HG03460 (cell line): ENCODE measurements around the gene KCTD11.
"Not testable (repeated sequence)": the region's sequence is repeated elsewhere in the genome, so short reads cannot be mapped to it uniquely, and the experiment has no call there.

Source experiments
- ATAC-seq: cut with Tn5 transposase; IDR thresholded peaks from one replicate; pipeline ENCODE4 v1.9.1; 2021; ENCODE audit not compliant: unreplicated experiment

Gene KCTD11

DNA sequence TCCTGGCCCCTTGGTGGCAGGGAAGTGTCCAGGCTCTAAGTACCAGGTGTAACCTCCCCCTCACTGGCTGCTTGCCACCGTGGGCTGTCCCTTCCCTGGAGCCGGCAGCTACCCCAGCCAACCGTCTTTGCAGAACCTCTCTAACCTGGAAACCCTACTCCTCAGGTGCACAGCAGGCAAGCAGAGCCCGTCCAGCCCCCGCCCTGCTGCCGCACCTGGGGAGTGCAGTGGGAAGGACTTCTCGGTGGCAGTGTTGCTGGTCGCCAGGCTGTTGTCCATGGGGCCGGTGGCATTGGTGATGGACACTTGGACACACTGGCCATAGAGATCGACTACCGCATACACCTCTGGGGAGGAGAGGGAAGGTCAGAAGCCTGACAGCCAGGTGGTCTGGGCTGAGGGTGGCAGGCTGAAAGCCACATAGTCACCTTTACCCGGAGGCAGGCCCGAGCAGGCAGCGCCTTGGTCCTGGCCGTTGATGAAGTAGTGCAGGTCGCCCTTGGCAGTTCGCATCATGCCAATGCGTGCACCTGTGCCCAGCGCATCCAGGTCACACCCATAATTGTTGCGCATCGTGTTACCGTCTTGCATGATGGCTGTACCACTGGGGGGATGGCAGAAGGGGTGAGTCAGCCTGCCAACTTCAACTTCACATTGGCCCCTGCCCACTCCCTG lies 29.3 kb upstream of the KCTD11 start:
- no peak for ATAC-seq

DNA sequence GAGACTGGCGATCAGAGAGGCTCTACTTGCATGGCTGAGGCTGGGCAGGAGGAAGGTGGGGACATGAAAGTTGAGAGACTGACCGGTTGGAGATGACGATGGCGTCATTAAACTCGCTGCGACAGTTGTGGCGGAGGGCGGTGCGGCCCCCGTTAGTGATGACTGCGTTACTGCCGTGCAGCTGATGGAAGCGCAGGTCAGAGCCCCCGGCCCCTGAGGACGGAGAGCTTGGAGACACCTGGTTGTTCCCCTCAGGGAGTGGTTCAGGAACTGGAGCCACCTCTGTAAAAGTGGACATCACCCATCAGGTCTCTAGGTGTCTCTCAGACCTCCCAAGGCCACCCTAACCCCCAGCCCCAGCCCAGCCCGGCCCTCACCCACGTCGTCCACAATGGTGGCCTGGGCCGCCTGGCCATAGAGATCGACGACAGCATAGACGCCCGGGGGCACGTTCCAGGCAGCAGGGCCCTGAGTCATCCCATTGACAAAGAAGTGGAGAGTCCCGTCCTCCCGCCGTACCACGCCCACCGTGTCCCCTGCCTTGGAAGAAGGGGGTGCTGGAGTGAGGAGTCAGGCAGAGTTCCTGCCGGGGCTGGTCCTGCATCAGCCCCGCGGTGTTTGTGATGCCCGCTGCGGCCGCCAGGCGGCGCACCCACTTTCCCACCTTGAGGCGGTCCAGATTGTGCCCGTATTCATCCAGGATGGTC lies 28.1 kb upstream of the KCTD11 start:
- no peak for ATAC-seq

DNA sequence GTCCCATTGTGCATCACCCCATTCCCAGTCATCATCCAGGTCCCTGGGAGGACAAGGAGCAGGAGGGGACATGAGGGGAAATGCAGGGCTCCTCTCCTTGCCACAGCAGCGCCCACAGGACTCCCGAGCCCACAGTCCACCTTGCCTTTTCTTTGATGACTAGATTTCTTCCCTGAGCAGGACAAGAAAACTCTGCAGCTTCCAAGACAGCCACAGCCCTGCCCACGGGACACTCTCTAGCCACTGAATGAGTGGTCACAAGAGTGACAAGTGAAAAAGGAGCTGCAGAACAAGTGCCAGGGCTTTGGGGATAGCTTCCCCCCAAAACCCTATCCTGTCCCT lies 27.6 kb upstream of the KCTD11 start:
- no peak for ATAC-seq

DNA sequence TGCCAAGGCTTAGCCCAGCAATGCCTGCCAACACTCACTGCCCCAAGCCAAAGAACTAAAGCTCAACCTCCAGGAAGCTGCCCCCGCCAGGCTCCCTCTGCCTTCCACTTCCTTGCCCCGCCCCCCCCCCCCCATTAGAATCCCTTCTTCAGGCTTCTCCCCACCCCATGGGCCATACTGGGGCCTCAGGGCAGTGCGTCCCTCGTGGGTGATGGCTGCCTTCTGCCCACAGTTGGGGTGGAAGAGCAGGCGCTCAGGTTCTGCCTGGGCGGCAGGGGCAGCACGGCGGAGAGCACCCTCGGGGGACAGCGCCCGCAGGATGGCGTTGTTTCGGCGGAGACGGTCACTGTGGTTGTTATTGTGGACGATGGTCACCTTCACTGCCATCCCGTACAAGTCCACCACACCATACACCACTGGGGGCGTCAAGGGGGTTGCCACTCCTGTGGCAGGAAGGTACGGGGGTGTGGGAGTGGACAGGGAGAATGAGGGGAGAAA lies 26.9 kb upstream of the KCTD11 start:
- ATAC-seq: no peak

DNA sequence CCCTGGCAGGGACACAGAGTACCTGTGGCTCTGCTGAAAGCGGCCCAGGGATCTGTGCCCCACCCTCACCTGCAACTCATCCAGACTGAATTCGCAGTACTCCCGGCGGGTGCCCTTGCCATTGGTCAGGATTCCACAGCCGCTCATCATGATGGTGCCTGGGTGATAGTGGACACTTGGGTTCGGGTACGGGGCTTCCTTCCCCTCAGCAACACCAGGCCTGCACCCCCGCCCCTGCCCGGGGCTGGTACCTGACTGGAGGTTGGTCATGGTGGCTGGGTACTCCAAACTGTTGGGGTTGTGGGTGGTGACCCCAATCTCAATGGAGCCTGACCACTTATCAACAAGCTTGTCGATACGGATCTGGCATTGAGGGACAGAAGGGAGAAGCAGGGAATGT lies 25.8 kb upstream of the KCTD11 start:
- no peak for ATAC-seq

DNA sequence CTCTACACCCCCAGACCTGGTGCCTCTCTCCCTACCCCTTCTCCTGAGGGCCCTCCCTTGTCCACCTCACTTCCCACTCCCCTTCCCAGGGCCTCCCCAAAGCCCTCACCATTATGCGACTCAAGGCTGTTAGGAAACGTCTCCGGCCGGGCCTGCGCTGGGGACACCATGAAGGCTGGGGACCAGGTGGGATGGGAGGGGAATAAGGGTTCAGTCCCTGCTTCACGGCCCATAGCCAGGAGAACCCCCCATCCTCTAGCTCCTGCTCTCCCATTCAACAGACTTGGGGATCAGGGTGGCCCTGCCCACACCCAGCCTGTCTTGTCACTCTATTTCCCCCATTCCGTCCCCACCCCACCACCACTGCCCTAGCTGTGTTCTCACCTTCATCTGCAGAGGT lies 24.9 kb upstream of the KCTD11 start:
- no peak for ATAC-seq

DNA sequence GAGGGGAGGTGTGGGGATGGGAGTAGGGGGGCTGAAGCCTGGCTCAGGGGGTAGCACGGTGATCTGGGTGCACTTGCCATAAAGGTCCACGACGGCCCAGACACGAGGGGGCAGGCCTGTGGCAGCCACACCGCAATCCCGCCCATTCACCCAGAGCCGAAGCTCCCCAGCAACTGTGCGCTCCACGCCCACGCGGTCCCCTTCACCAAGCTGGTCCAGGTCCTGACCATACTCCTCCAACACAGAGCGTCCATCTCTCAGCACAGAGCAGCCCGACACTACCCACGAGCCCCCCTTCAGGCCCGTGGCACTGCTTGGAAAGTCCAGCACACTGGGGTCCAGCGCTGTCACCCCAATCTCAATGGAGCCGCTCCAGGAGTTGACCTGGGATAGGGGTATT lies 24.5 kb upstream of the KCTD11 start:
- ATAC-seq: no peak

DNA sequence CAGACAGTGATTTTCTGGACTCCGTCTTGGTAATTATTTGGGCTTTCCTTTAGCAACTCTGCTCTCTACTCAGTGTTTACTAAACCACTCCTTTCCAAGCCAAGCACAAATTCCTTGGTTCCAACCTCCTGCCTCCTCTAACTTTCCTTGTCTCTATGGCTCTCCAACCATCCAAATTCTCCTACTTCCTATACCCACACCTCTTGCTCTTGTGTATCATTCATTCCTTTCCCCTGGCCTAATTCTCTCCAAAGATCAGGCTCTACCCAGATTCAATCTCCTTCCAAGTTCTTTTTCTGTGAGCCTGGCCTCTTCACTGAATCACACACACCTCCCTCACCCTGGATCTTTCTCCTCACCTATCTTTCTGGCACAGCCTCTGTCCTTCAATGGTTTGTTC lies 24.0 kb upstream of the KCTD11 start:
- ATAC-seq: no peak

DNA sequence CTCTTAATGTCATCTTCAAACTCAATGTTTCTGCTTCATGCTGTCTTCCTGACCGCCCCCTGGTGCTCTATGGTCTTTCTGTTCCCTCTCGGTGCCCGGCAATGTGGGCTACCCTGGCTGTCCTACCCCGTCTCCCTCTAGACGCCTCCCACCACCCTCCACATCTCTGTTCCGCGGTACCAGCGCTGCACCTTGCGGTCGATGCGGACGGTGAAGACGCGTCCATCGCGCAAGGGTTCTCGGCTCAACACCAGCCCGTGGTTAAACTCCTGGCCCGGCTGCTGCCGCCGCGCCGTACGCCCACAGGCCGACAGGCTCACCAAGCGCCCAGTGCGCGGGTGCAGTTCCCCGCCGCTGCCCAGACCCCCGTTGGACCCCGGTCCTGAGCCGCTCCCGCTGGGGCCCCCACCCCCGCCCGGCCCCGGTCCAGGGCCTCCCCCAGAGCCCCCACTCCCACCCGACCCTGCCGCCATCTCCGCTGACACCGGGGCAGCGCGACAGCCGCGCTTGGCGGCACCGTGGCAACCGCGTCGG lies 23.1 kb upstream of the KCTD11 start, which contains the start of gene NEURL4:
Gene NEURL4 (minus strand): TSS at position 496 of the 534 bp plus-strand sequence. CDS start 23 bp downstream, at position 473.
- ATAC-seq: peak; percentile 11

DNA sequence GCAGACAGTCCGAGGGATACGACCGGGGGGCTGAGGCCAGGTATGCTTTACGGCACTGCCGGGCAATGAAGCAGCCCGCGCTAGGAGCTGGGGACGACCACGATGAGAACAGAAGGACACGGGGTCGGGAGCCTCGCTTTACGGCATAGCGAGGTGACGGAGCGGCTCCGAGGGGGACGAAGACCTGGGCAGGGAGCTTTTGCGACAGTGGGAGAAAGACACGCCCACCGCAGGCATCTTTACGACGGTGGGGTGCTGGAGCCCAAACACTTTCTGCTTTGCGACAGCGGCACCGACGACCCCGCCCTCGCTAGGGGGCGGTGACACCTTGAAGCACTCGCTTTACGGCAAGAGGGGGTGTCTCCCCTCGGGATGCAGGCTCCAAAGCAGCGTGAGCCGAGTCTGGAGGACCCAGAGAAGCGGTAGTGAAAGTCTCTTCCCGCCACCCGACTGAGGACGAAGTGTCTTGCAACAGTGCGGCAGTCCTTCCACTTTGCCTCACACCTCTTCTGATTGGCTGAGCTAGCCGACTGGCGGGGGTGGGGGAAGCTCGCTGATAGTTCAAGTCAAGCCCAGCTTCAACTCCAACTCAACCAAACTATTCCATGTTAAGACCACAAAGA lies 22.5 kb upstream of the KCTD11 start:
- peak; percentile 55 for ATAC-seq

DNA sequence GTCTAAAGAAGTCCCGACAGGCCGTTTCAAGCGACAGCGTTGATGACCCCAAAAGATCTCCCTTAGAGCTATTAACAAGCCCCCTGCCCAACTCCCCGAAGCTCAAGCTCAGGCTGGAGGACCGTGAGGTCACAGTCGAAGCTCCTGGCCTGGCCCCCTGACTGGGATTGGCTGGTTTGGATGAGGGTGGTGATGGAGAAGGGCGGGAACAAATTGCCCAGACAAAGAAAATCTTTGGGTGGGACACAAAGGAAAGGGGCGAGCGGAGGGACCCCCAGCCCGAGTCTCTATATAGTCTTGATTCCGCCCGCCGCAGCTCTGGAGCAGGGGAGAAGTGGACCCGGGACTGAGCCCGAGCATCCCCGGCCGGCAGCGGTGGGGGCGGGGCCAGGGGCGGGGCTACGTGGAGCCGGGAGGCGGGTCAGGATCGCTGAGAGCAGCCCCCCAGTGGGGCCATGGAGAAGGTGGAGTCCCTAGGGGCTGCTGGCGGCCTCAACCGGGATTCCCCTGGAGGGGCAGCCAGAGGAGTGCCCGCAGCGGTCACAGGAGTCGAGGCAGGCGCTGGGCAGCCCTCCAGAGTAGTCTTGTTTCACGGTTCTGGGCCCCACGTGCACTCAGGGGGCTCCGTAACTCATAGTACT lies 21.8 kb upstream of the KCTD11 start:
- peak; percentile 37 for ATAC-seq

DNA sequence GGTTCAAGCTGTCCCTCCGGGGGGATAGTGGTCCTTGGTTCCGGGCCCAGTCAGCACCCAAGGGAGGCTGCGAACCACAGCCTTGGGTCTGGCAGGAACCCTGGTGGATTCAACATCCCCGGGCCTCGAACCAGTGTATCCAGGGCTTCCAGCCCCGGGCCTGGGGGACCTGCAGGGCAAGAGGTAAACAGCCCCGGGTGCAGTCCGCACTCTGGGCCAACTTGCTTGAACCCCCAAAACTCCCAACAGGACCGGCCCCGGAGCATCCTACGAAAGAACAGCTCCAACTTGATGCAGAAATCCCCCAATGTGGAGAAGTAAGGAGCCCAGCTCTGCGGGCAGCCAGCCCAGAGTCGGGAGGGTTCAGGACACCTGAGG lies 21.3 kb upstream of the KCTD11 start:
- no peak for ATAC-seq

DNA sequence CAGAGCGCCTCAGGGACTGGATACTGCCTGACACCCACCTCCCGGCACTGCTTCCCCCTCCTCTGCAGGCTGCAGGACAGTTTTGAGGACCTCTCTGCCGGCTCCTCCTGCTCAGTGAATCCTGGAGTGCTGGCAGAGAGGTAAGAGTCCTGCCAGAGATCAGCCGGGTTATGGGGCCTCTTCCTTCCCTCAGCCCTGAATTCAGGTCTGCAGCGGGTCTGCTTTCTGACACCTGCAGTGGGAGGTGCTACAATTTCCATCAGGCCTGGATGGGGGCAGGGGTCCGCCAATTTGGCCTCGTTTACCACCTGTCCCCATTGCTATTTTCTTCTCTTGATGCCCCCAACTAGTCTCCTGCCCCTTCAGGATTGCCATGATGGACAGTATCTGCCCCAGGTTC lies 19.9 kb upstream of the KCTD11 start:
- no peak for ATAC-seq

DNA sequence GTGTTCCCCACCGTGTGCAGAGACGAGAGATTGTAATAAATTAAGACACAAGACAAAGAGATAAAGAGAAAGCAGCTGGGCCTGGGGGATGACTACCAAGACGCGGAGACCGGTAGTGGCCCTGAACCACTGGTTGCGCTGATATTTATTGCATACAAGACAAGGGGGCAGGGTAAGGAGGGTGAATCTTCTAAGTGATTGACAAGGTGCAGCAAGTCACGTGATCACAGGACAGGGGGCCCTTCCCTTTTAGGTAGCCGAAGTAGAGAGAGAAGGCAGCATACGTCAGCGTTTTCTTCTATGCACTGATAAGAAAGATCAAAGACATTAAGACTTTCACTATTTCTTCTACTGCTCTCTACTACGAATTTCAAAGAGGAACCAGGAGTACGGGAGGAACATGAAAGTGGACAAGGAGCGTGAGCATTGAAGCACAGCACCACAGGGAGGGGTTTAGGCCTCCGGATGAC lies 19.3 kb upstream of the KCTD11 start:
- ATAC-seq: not testable (repeated sequence)

DNA sequence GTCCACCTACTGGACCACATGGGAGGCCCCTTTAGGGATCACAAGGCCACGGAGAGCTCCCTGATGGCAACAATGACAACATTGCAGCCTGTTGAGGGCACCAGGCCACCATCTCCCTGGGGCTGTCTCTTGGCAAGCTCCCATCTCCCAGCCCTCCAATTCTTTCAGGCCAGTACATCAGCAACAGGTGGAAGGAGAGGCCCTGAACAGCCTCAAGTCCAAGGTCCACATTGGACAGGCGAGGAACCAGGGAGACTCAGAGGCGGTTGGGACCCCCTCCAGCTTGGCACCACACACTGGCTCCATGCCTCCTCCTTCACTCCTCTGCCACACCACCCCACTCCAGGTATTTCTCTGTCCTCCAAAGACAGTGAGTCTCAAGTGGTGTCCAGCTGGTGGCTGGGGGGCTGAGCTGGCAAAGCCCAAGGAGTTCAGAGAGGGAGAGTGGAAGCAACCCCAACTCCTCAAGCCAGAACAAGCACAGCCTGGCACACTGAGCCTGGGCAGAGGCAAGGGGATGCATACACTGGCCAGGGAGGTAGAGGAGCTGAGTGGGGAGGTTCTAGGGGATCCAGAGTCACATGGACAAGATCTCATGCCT lies 16.9 kb upstream of the KCTD11 start:
- no peak for ATAC-seq

DNA sequence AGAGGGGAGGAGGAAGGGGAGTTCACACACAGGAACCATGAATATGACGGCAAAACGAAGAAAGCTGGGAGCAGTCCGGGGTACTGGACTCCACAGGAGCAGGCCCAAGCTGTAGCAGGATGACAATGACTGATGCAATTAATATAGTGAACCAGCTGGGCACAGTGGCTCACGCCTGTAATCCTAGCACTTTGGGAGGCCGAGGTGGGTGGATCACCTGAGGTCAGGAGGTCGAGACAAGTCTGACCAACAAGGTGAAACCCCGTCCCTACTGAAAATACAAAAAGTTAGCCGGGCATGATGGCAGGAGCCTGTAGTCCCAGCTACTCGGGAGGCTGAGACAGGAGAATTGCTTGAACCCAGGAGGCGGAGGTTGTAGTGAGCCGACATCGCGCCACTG lies 16.2 kb upstream of the KCTD11 start:
- not testable (repeated sequence) for ATAC-seq

DNA sequence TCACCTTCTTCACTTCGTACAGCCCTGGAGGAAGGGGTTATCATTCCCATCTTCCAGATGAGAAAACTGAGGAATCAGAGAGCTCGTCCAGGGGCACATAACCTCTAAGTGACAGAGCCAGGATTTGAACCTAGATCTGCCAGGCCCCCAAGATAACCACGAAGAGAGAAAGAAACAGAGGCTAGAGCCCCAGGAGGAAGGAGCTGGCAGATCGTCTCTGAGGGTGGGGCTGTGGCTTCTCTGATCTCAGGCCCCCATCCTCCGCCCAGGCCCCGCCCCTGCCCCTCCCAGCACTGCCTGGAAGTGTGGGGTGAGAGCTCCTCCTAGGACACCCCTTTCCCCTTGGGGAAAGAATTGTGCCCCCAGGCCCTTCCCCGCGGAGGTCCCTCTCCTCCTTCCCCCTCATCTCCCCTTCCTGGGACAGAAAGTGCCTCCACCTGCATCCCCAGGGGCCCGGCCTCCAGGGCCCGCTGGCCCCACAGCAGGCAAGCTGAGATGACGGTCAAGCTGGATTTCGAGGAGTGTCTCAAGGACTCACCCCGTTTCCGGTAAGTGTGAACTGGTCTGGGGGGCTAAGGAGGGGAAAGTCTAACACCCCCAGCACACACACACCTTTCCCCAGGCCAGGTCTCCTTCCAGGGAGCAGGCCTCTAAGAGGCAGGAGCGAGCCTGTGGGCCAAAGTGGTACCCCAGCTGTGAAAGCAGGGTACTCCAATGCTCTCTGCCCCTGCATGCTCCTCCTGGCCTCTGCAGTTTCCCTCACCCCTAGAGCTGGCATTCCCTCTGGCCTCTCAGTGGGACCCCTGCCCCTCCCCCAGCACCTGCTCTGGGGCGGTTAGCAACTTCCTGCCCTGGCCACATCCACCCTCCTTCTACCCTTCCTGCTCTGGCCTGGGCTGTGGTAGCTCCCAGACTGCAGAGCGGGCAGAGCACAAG lies 15.5 kb upstream of the KCTD11 start, which contains the start of gene ACAP1:
Gene ACAP1 (plus strand): TSS at position 290 of the 936 bp plus-strand sequence. CDS start 206 bp downstream, at position 496.
- peak; percentile 71 for ATAC-seq

DNA sequence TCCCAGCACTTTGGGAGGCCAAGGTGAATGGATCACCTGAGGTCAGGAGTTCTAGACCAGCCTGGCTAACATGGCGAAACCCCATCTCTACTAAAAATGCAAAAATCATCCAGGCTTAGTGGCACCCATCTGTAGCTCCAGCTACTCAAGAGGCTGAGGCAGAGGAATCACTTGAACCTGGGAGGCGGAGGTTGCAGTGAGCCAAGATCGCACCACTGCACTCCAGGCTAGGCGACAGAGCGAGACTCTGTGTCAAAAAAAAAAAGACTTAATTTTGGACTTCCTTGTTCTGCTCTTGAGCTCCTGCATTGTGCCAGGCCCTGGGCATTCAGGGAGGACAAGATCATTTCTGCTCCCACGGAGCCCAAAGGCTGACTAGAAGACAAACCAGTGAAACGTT lies 14.4 kb upstream of the KCTD11 start:
- not testable (repeated sequence) for ATAC-seq

DNA sequence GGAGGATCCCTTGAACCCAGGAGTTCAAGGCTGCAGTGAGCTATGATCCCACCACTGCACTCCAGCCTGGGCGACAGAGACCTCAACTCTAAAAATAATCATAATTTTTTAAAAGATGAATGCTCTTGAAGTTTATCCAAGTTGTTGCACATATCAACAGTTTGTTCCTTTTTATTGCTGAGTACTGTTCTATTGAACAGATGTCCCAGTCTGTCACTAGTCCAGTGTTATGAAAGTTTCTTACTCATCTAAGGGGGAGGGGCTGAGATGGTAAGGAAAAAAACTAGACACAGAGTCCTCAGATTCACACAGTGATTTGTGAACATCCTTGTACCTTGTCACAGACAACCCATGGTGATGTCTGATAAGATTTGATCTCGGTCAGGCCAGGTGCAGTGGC lies 11.8 kb upstream of the KCTD11 start:
- no peak for ATAC-seq

DNA sequence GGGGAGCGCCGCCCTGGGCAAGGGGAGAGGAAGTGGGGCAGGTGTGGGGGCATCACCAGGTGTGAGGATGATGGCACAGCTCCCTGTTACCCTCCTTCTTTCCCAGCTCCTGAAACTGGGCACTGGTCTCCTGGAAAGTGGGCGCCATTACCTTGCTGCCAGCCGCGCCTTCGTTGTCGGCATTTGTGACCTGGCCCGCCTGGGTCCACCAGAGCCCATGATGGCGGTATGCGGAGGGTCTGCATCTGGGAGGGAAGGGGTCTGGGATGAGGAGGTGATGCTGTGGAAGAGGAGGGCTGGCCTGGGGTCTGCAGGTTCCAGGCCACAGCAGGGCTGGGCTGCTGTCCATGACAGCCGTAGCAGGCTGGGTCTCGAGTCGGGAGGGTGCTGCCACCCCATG lies 10.1 kb upstream of the KCTD11 start:
- ATAC-seq: no peak
